Adrenal gland (tissue), 12 donors: ENCODE results near the gene GDF7. TPM values are rescaled to one million over a fixed set of nuclear protein-coding genes. Genes with fewer than 3 reads are reported as not detected.
A peak's percentile ranks its signal among the peaks of the same experiment; 100 is the strongest.

Source experiments
- DNase-seq, 7 donors: peaks; one replicate each; pipeline ENCODE4 v3.0.0-alpha.2; 2019 to 2020
- H3K27ac ChIP-seq, 5 donors: fragments of 200-600 bp; sonication (generic) in 4 of 5; 1 replicate in 3 of 5; 2 replicates in 2 of 5; pipeline versions ENCODE4 v1.5.1 to v1.8.0; 2016 to 2020; ENCODE audit warnings: mild to moderate bottlenecking in 1 of 5
- H3K27me3 ChIP-seq: fragments of 200-600 bp; 2 replicates; pipeline ENCODE4 v1.8.0; 2021
- H3K36me3 ChIP-seq, 2 donors: fragments of 200-600 bp; replicated peaks in 1 of 2; 1 replicate in 1 of 2; 2 replicates in 1 of 2; pipeline versions ENCODE4 v1.5.1 to v1.8.0; 2018 to 2022
- H3K4me1 ChIP-seq, 2 donors: fragments of 200-600 bp; replicated peaks in 1 of 2; 1 replicate in 1 of 2; 2 replicates in 1 of 2; pipeline versions ENCODE4 v1.5.1 to v1.8.0; 2018 to 2021
- H3K4me3 ChIP-seq, 4 donors: fragments of 200-600 bp; sonication (generic) in 3 of 4; one replicate each; pipeline ENCODE4 v1.5.1; 2016 to 2018
- H3K9me3 ChIP-seq, 3 donors: fragments of 200-600 bp; sonication (generic) in 1 of 3; replicated peaks in 1 of 3; 1 replicate in 2 of 3; 2 replicates in 1 of 3; pipeline versions ENCODE4 v1.5.1 to v1.8.0; 2016 to 2021
- POLR2A ChIP-seq, 2 donors: fragments of 450-650 bp; IDR thresholded peaks; one replicate each; pipeline ENCODE4 v1.6.1; 2017; ENCODE audit warnings: antibody characterized with exemption in 2 of 2, mild to moderate bottlenecking in 2 of 2, moderate library complexity in 1 of 2
- WGBS, 4 donors: extraction: QIAGEN DNeasy Blood & Tissue Kit in 2 of 4; methylation state at CpG; one replicate each; pipeline versions ENCODE4 v1.1.5 to v1.1.7; 2013 to 2017; 5-methylcytosine and 5-hydroxymethylcytosine counted together
- intact Hi-C, 2 donors: fragments of 100-400 bp; cut with DNase I; formaldehyde crosslinking; loops; one replicate each; pipeline versions ENCODE4 v1.14.1 to v1.15.0; 2022 to 2023
- polyA plus RNA-seq, 3 donors: library from polyadenylated mRNA; stranded (reverse); fragments of 200-250 nt in 2 of 3; fragments of 350-450 nt in 1 of 3; fragmentation: Illumina TruSeq in 1 of 3; extraction: RNeasy Lipid Tissue Mini Kit (QIAGEN cat#74804) in 1 of 3; gene quantifications; one replicate each; pipeline ENCODE4 v1.2.3, GENCODE V29; 2013 to 2014
- total RNA-seq, 9 donors: library from RNA; depleted of rRNA in 4 of 9; stranded (reverse); fragments of >200 nt in 4 of 9; fragments of 120-200 nt in 1 of 9; fragmentation: NEBNext Ultra II Directional in 1 of 9; extraction: Animal tissue kit (Norgen Biotek cat#: 25700) in 1 of 9; gene quantifications; one replicate each; pipeline versions ENCODE4 v1.1.0 to v1.2.4, GENCODE V29; 2013 to 2023
- TF ChIP-seq, protein P1 (sequence below), 6 experiments: fragments of 450-650 bp in 4 of 6; fragments of 200-600 bp in 2 of 6; sonication (generic) in 1 of 6; IDR thresholded peaks; 1 replicate in 5 of 6; 2 replicates in 1 of 6; pipeline versions ENCODE4 v1.5.1 to v1.8.0; 2016 to 2021; ENCODE audit warnings: antibody characterized with exemption in 6 of 6, mild to moderate bottlenecking in 2 of 6, moderate library complexity in 1 of 6
- donor health status: healthy with polysubstance abuse.
- donor health status: Bipolar disorder and iron deficiency.
- donor health status: DM: yes; HTN: yes; CAD: no.
- donor health status: DM: no; HTN: no; CAD: no.
- donor health status: DM: no; HTN: no; CAD: no.
- donor health status: DM: yes; HTN: yes; CAD: no.

The GDF7 gene
- total and polyA plus RNA-seq, 12 donors: 0.17 to 1.8 (median 0.46) TPM

- H3K4me1 ChIP-seq: peaks cover 15 to 35% of the 10 kb centered on the region in 2 donors
- peak; percentile 92 to 99 (median 98) for DNase-seq
- intact Hi-C loops: loop anchor here in 1 of 2 donors (10.0 kb wide), 1 partner anchor 267 kb away; no protein-coding TSS in a partner anchor
- no peak overlapping the region for H3K4me3 ChIP-seq
- 39 to 69% (median 44%) methylated on average over 18 to 23 of the region's 23 CpGs for WGBS, 4 donors
- H3K36me3 ChIP-seq: peaks cover 0 to 43% of the 10 kb centered on the region in 2 donors
- no peaks in the 10 kb centered on the region for H3K27me3 ChIP-seq
- H3K27ac ChIP-seq: peak overlapping the region; percentile 84 to 97 (median 96)
- H3K9me3 ChIP-seq: no peaks in the 10 kb centered on the region
- TF ChIP-seq, protein P1, sequence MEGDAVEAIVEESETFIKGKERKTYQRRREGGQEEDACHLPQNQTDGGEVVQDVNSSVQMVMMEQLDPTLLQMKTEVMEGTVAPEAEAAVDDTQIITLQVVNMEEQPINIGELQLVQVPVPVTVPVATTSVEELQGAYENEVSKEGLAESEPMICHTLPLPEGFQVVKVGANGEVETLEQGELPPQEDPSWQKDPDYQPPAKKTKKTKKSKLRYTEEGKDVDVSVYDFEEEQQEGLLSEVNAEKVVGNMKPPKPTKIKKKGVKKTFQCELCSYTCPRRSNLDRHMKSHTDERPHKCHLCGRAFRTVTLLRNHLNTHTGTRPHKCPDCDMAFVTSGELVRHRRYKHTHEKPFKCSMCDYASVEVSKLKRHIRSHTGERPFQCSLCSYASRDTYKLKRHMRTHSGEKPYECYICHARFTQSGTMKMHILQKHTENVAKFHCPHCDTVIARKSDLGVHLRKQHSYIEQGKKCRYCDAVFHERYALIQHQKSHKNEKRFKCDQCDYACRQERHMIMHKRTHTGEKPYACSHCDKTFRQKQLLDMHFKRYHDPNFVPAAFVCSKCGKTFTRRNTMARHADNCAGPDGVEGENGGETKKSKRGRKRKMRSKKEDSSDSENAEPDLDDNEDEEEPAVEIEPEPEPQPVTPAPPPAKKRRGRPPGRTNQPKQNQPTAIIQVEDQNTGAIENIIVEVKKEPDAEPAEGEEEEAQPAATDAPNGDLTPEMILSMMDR (IDR thresholded peaks at IDR 0.05): no peak
- TF ChIP-seq POLR2A (IDR thresholded peaks at IDR 0.05): peak; percentile 66 to 94
Measured at GRCh38 chr2:20641123-20641985, 25.6 kb upstream of the GDF7 start.

DNA sequence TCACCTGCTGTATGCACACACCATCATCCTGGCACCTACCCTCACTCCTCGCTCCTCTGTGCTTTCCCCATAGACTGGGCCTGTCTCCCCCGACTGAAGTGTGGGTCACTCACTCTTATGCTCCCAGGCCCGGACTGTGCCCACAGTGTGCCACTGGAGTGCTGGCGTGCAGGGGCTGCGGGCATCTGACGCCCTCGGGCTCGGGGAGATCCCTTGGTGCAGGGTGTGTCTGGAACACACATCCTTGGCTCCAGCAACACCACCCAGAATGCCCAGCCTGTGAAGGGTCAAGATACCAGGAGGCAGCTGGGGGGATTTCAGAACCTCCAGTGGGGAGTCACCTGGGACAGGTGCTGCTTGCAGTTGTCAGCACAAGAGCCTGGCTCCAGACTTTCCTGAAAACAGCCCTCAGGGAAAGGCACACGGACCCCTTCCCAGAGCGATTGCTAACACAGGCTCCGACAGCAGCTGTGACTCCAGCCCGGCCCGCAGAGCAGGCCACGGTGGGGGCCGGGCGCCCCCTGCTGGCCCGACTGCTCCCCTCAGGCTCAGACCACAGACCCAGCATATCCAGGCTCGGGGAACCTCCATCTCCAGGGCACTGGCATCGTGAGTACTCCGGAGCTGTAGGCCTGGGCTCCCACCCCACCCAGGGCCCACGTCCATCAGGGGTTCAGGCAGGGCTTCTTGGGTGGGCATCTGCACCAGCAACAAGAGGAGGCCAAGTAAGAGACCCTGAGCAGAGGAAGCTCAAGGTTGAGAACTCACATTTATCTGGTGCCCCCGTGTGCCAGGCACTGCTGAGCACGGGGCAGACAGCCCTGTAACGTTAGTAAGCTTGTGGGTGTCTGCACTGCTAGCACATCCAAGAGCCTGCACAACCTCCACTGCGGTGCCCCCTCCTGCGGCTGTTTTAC lies 24.6 kb upstream of the GDF7 start:
- no peak for TF ChIP-seq POLR2A (IDR thresholded peaks at IDR 0.05)
- TF ChIP-seq, protein P1 (IDR thresholded peaks at IDR 0.05): peak; percentile 94 to 99 (median 96)
- Histone ChIP-seq H3K27ac (peak overlapping the region; percentile 84 to 97 (median 96)), H3K9me3 (no peaks in the 10 kb centered on the region), H3K27me3 (no peaks in the 10 kb centered on the region), H3K36me3 (peaks cover 0 to 43% of the 10 kb centered on the region in 2 donors), H3K4me1 (peaks cover 15 to 28% of the 10 kb centered on the region in 2 donors), H3K4me3 (no peak overlapping the region)
- WGBS, 4 donors: 19 to 36% (median 28%) methylated on average over 20 to 26 of the region's 26 CpGs
- DNase-seq: peak; percentile 81 to 94 (median 90)
- intact Hi-C loops: loop anchor here in 1 of 2 donors (10.0 kb wide), 1 partner anchor 268 kb away; no protein-coding TSS in a partner anchor

GRCh38 chr2:20643060-20643459 lies 23.9 kb upstream of the GDF7 start:
- H3K27ac ChIP-seq: peak overlapping the region in 3 of 5 donors; percentile 96 to 97 (median 97)
- 92 to 100% (median 96%) methylated on average over 6 to 7 of the region's 7 CpGs for WGBS, 4 donors
- no peak overlapping the region for H3K4me3 ChIP-seq
- H3K4me1 ChIP-seq: peaks cover 15 to 30% of the 10 kb centered on the region in 2 donors
- no peak for DNase-seq
- intact Hi-C loops: loop anchor here in 1 of 2 donors (10.0 kb wide), 1 partner anchor 268 kb away; no protein-coding TSS in a partner anchor
- no peaks in the 10 kb centered on the region for H3K9me3 ChIP-seq
- no peak for TF ChIP-seq POLR2A (IDR thresholded peaks at IDR 0.05)
- TF ChIP-seq, protein P1 (IDR thresholded peaks at IDR 0.05): no peak
- H3K36me3 ChIP-seq: peaks cover 0 to 38% of the 10 kb centered on the region in 2 donors
- H3K27me3 ChIP-seq: no peaks in the 10 kb centered on the region
